Body of pancreas (tissue), 4 donors: ENCODE measurements around the gene GLCCI1.

Source experiments
- CTCF ChIP-seq, 7 experiments: fragments of 450-650 bp in 4 of 7; fragments of 200-600 bp in 3 of 7; sonication (generic) in 3 of 7; IDR thresholded peaks; one replicate each; pipeline ENCODE4 v1.5.1; 2016 to 2019; ENCODE audit warnings: antibody characterized with exemption in 7 of 7
- POLR2A ChIP-seq, 3 donors: fragments of 450-650 bp; IDR thresholded peaks; one replicate each; pipeline ENCODE4 v1.6.1; 2016; ENCODE audit warnings: antibody characterized with exemption in 3 of 3, mild to moderate bottlenecking in 2 of 3

- TF ChIP-seq POLR2A (IDR thresholded peaks at IDR 0.05) (no peak), CTCF (IDR thresholded peaks at IDR 0.05) (no peak)
Observed at GRCh38 chr7:8134089-8134733, 165.6 kb downstream of the GLCCI1 start.
